Measurements from ENCODE around the gene UBXN2A.

DNA sequence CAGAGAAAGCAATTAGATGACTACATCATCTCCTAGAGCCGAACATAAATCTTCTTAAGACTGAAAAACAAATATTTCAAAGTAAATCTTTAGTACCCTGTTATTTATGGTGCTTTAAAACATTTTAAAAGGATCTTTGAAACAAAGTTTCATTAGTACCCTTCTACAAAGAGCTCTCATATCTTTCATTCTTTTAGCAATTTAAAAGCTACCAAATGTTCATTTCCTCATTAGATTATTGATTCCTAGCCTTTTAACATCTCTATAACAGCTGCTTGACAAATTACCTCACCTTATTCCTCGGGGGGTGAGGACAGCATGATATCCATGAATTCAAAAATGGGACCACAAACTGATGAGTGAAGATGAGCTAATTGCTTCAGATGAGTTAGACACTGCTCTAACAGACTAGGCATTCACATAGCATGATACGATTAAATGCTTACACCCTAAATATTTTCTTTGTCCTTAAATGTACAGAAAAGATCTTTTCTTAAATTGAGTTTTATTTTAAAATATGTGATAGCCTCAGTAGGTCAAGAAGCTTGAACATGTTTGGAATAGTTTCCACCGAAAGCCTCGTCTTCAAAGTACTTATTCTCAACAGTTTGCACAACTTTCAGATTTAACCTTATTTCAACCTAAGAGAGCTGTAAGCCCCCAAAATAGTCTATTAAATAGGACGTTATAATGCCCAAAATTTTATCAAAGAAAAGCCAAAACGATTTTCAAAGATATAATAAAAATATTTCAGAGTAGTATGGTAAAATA is 15.5 kb upstream of the UBXN2A start:
- TF ChIP-seq, protein P1, sequence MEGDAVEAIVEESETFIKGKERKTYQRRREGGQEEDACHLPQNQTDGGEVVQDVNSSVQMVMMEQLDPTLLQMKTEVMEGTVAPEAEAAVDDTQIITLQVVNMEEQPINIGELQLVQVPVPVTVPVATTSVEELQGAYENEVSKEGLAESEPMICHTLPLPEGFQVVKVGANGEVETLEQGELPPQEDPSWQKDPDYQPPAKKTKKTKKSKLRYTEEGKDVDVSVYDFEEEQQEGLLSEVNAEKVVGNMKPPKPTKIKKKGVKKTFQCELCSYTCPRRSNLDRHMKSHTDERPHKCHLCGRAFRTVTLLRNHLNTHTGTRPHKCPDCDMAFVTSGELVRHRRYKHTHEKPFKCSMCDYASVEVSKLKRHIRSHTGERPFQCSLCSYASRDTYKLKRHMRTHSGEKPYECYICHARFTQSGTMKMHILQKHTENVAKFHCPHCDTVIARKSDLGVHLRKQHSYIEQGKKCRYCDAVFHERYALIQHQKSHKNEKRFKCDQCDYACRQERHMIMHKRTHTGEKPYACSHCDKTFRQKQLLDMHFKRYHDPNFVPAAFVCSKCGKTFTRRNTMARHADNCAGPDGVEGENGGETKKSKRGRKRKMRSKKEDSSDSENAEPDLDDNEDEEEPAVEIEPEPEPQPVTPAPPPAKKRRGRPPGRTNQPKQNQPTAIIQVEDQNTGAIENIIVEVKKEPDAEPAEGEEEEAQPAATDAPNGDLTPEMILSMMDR (IDR thresholded peaks at IDR 0.05; ENCODE audit: control extremely low read depth in 1 of 3, insufficient read depth in 1 of 3, low read depth in 1 of 3, low read length in 3 of 3) = no peak
- no peak for TF ChIP-seq POLR2A (IDR thresholded peaks at IDR 0.05; ENCODE audit: control extremely low read depth in 1 of 2, low read depth in 2 of 2, low read length in 2 of 2)
- no peak for TF ChIP-seq EP300 (IDR thresholded peaks at IDR 0.05; ENCODE audit: borderline replicate concordance in 1 of 2, low read depth in 2 of 2, low read length in 2 of 2)

Measured in H1 (cell line).